GM19193 (cell line): ENCODE data around the gene TMEM117.

Experiments used
- POLR2A ChIP-seq: IDR thresholded peaks from 4 replicates; pipeline ENCODE4 v1.6.1; 2011; ENCODE audit not compliant: insufficient read depth, insufficient read length; ENCODE audit errors: extremely low read depth

The TMEM117 gene

GRCh38 chr12:43965899-43966298, 130.0 kb downstream of the TMEM117 start:
- no peak for TF ChIP-seq POLR2A

DNA sequence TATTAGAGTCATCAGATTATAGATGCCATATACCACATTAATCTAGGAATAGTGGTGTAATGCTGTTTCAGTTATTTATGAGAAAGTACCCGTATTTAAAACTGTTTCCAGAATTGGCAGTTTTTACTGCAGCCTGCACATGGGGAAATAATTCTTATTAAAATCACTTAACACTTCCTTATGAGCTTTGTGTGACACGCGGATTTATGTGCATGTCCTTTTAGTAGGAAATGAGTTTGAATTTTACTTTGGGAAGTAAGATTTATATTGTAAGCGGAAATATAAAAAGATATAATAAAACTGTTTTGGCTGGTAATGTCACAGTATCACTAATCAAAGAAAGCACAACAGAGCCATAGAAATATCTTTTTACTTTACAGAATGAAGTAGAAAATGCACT, 132.9 kb downstream of the TMEM117 start:
- TF ChIP-seq POLR2A, result no peak

- no peak for TF ChIP-seq POLR2A
Observed at GRCh38 chr12:43969882-43970281, 134.0 kb downstream of the TMEM117 start.

DNA sequence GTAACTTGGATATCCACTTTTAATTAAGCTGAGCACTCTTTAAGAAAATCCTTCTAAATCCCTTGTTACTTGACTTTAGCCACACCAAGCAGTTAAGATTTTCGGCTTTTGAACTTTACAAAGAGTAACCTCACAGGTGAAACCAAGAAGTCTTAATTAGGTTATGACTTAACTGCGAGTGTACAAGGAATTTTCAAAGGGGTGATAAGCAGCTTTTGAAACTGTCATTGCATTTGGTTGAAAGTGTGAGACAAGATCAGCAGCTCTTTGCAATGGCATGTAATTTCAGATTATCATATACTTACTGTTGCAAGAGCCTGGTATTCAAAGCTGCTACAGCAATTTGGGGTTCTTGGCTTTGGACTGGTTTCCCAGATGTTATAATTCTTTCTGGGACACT, 137.5 kb downstream of the TMEM117 start:
- TF ChIP-seq POLR2A, result no peak

- no peak for TF ChIP-seq POLR2A
Observed at GRCh38 chr12:43973993-43974392, 138.1 kb downstream of the TMEM117 start.

- no peak for TF ChIP-seq POLR2A
Observed at GRCh38 chr12:43976027-43976426, 140.1 kb downstream of the TMEM117 start.

DNA sequence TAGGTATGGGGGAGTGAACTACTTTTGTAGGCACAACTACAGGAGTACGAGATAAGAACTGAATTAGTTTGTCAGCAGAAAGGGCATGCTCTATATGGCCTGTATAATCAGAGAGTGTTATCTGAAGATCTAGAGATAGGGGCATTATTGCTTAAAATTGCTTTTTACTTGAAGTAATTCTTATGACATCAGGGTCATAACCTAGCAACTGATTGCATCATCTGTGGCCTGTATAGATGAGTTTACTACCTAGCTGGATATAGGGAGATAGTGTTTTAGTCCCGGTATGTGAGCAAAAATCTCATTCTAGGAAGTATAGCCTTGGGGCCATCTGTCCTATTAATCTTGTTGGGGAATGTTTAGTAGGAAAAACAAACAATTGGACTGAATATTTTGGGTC, 142.7 kb downstream of the TMEM117 start:
- no peak for TF ChIP-seq POLR2A

GRCh38 chr12:43979450-43979849, 143.6 kb downstream of the TMEM117 start:
- no peak for TF ChIP-seq POLR2A

DNA sequence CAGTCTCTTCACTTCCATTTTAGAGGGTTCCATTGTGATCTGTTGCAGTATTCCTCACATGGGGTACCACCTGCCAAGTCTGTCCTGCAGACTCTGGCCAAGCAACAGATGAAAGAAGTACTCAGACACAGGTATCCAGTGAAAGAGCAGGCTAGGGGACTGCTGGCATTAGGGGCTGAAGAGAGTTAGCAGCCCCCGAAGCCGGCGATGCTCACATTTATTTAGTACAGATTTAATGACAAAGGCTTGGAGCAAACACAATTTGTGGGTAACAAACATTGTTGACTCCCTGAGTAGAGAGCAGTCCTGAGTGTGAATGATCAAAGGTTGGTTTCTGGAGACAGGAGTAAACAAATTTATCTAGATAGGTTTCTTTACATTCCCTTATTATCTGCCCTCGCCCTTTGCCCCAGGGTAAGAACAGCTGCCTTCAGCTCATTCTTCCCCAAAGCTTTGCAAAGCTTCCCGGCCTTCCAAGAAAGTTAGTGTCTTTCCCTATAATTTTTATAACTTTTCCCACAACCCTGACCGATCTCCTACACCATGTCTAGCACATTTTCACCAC, 144.8 kb downstream of the TMEM117 start:
- TF ChIP-seq POLR2A, result no peak

DNA sequence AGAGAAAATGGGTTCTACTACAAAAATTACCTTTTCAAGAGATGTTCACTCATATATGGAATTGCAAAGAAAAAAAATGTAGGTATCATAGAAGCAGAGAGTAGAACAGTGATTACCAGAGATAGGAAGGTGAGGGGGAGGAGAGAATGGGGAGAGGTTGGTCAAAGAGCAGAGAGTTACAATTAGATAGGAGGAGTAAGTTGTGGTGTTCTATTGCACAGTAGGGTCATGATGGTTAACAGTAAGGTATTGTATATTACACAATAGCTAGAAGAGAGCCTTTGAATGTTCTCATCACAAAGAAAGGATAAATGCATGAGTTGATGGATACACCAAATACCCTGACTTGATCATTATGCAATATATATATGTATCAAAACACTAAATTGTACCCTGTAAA, 145.8 kb downstream of the TMEM117 start:
- TF ChIP-seq POLR2A, result no peak

GRCh38 chr12:43982544-43982943, 146.7 kb downstream of the TMEM117 start:
- no peak for TF ChIP-seq POLR2A

DNA sequence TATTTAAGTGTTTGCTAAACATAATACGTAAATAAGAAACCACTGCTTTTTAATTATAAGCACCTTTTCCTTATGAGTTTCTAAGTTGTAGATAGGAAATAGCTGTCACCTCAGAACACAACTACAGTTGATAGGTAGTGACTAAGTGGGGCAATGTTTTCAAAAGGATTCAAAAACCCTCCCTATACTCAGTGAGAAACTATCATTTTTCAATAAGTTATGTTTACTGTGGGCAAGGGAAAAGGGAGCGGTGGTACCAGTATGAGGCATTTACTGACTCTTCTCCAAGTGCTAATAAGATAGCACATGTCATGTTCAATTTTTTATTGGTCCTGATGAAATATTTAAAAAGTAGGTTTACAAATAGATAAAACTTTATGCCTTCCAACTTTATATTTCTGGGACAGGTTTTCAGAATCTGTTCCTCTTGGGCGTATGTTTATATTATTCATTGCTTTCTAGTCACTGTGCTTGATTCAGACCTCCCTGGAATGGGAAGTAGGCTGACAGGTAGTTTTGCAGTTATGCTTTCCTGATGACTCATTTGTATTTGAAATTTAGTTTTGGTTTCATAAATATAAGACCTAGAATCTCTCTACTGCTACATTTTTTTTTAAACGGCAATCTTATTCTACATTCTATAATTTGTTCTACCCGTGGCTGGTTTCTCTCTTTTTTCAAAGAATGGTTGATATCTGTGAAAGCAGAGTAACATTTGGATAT, 153.1 kb downstream of the TMEM117 start:
- no peak for TF ChIP-seq POLR2A

DNA sequence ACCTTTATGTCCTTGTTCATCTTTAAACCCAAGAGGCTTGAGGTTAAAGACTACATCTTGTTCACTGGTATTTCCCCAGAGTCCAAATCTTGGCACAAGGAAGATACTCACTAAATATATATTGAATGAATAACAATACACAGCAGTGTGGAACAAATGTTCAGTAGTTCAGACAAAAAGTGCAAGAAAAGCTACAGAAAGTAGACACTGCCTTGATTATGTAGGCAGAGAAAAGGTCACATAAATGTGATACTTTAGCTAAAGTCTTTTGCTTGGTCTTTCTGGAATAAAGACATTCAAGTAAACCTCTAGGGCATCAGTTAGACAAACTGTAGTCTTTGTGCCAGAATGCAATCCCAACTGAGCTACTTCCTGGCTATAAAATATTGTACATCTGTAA, 157.0 kb downstream of the TMEM117 start:
- TF ChIP-seq POLR2A, result no peak

GRCh38 chr12:44000309-44000952, 164.6 kb downstream of the TMEM117 start:
- TF ChIP-seq POLR2A, result no peak

GRCh38 chr12:44002607-44003006, 166.7 kb downstream of the TMEM117 start:
- no peak for TF ChIP-seq POLR2A

DNA sequence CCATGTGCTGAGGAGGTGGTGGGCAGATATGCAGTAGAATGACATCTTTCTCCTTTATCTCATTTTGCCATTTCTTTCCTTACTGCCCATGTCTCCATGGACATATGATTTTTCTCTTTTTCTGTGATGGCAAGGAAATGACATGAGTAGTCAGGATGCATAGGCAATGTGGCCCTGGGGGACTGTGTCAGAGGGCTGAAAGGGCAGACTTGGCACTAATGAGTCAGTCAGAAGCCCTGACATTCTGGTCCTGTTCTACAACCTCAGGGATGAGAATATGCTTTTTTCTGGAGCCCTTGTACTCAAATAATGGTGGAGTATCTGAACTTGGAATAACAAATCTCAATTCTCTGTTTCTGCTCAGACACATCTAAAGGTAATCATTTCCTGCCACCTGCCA, 167.8 kb downstream of the TMEM117 start:
- TF ChIP-seq POLR2A, result no peak
